Breast epithelium (tissue), 4 donors: ENCODE results near the gene KLHDC8A. TPM values are rescaled to one million over a fixed set of nuclear protein-coding genes. Genes with fewer than 3 reads are reported as not detected.

Experiments
- DNase-seq, 2 donors: peaks; one replicate each; pipeline ENCODE4 v3.0.0-alpha.2; 2019; ENCODE audit warnings: low spot score in 2 of 2
- H3K27ac ChIP-seq, 2 donors: fragments of 200-600 bp; sonication (generic) in 1 of 2; one replicate each; pipeline ENCODE4 v1.5.1; 2016 to 2019; ENCODE audit warnings: mild to moderate bottlenecking in 1 of 2
- H3K27me3 ChIP-seq, 2 donors: fragments of 200-600 bp; sonication (generic) in 1 of 2; one replicate each; pipeline versions ENCODE4 v1.5.1 to v1.6.0; 2017 to 2019; ENCODE audit warnings: control low read depth in 1 of 2, mild to moderate bottlenecking in 1 of 2
- H3K36me3 ChIP-seq: fragments of 200-600 bp; one replicate; pipeline ENCODE4 v1.5.1; 2019
- H3K4me1 ChIP-seq, 2 donors: fragments of 200-600 bp; sonication (generic); one replicate each; pipeline ENCODE4 v1.5.1; 2016 to 2019; ENCODE audit warnings: control low read depth in 1 of 2
- H3K4me3 ChIP-seq, 3 donors: fragments of 200-600 bp; sonication (generic); 1 replicate in 2 of 3; 2 replicates in 1 of 3; pipeline ENCODE4 v1.5.1; 2016 to 2019; ENCODE audit warnings: mild to moderate bottlenecking in 3 of 3, moderate library complexity in 2 of 3
- H3K9me3 ChIP-seq, 2 donors: fragments of 200-600 bp; sonication (generic) in 1 of 2; one replicate each; pipeline ENCODE4 v1.5.1; 2016 to 2019; ENCODE audit warnings: control low read depth in 1 of 2
- CTCF ChIP-seq, 3 donors: fragments of 450-650 bp; IDR thresholded peaks; one replicate each; pipeline ENCODE4 v1.5.1; 2016 to 2017; ENCODE audit warnings: antibody characterized with exemption in 3 of 3, mild to moderate bottlenecking in 3 of 3, moderate library complexity in 3 of 3
- POLR2A ChIP-seq: fragments of 450-650 bp; IDR thresholded peaks from one replicate; pipeline ENCODE4 v1.6.1; 2016; ENCODE audit warnings: antibody characterized with exemption, mild to moderate bottlenecking, moderate library complexity
- POLR2AphosphoS5 ChIP-seq, 3 donors: sonication (generic); formaldehyde crosslinking; IDR thresholded peaks; one replicate each; pipeline ENCODE4 v1.6.1; 2017; ENCODE audit warnings: antibody characterized with exemption in 3 of 3
- intact Hi-C: fragments of 100-400 bp; cut with DNase I; formaldehyde crosslinking; loops from one replicate; pipeline ENCODE4 v1.15.1; 2023; ENCODE audit warnings: low total_unique reads
- total RNA-seq, 3 donors: library from RNA; depleted of rRNA; stranded (reverse); fragments of >200 nt; gene quantifications; one replicate each; pipeline ENCODE4 v1.1.0, GENCODE V29; 2016

Gene KLHDC8A
- total RNA-seq, 3 donors from 2014 or later: not detected

GRCh38 chr1:205312866-205313562 is 43.7 kb downstream of the KLHDC8A start:
- Histone ChIP-seq H3K27ac (peak overlapping the region in 1 of 2 donors; percentile 28), H3K4me3 (no peak overlapping the region), H3K9me3 (no peaks in the 10 kb centered on the region), H3K4me1 (peaks cover 0 to 12% of the 10 kb centered on the region in 2 donors), H3K36me3 (no peaks in the 10 kb centered on the region), H3K27me3 (no peaks in the 10 kb centered on the region)
- TF ChIP-seq POLR2A: no peak
- TF ChIP-seq POLR2AphosphoS5 (IDR thresholded peaks at IDR 0.05): no peak
- no peak for TF ChIP-seq CTCF (IDR thresholded peaks at IDR 0.05)
- intact Hi-C loops: no loop called here
- no peak for DNase-seq

GRCh38 chr1:205310976-205311704 is 45.6 kb downstream of the KLHDC8A start:
- no peaks in the 10 kb centered on the region for H3K4me1 ChIP-seq
- TF ChIP-seq POLR2A (no peak), CTCF (IDR thresholded peaks at IDR 0.05) (no peak), POLR2AphosphoS5 (IDR thresholded peaks at IDR 0.05) (no peak)
- intact Hi-C loops: loop anchor here (1.0 kb wide), 1 partner anchor 17 kb away; no protein-coding TSS in a partner anchor
- H3K9me3 ChIP-seq: no peaks in the 10 kb centered on the region
- H3K27me3 ChIP-seq: no peaks in the 10 kb centered on the region
- no peak for DNase-seq
- H3K4me3 ChIP-seq: no peak overlapping the region
- no peaks in the 10 kb centered on the region for H3K36me3 ChIP-seq
- H3K27ac ChIP-seq: no peak overlapping the region

- no peaks in the 10 kb centered on the region for H3K36me3 ChIP-seq
Measured at GRCh38 chr1:205309741-205310140, 47.0 kb downstream of the KLHDC8A start.

GRCh38 chr1:205306929-205307566 is 49.7 kb downstream of the KLHDC8A start:
- DNase-seq: no peak
- intact Hi-C loops: no loop called here
- Histone ChIP-seq H3K27me3 (no peaks in the 10 kb centered on the region), H3K4me3 (no peak overlapping the region), H3K27ac (no peak overlapping the region), H3K4me1 (no peaks in the 10 kb centered on the region), H3K36me3 (no peaks in the 10 kb centered on the region), H3K9me3 (no peaks in the 10 kb centered on the region)
- TF ChIP-seq CTCF (IDR thresholded peaks at IDR 0.05): no peak
- no peak for TF ChIP-seq POLR2AphosphoS5 (IDR thresholded peaks at IDR 0.05)
- TF ChIP-seq POLR2A: no peak

More at GRCh38 chr1:205309741-205310140, 47.0 kb downstream of the KLHDC8A start:
- DNase-seq: no peak
- TF ChIP-seq POLR2A: no peak
- no peak for TF ChIP-seq POLR2AphosphoS5 (IDR thresholded peaks at IDR 0.05)
- no peak for TF ChIP-seq CTCF (IDR thresholded peaks at IDR 0.05)
- H3K27ac ChIP-seq: no peak overlapping the region
- H3K4me1 ChIP-seq: no peaks in the 10 kb centered on the region
- H3K27me3 ChIP-seq: no peaks in the 10 kb centered on the region
- no peaks in the 10 kb centered on the region for H3K9me3 ChIP-seq
- intact Hi-C loops: no loop called here
- H3K4me3 ChIP-seq: no peak overlapping the region

GRCh38 chr1:205304695-205305070 is 52.0 kb downstream of the KLHDC8A start:
- Histone ChIP-seq H3K36me3 (no peaks in the 10 kb centered on the region), H3K27me3 (no peaks in the 10 kb centered on the region), H3K4me1 (no peaks in the 10 kb centered on the region), H3K4me3 (no peak overlapping the region), H3K9me3 (no peaks in the 10 kb centered on the region), H3K27ac (no peak overlapping the region)
- TF ChIP-seq POLR2AphosphoS5 (IDR thresholded peaks at IDR 0.05) (no peak), CTCF (IDR thresholded peaks at IDR 0.05) (no peak), POLR2A (no peak)
- no peak for DNase-seq
- intact Hi-C loops: no loop called here
